Measurements from ENCODE around the gene CLCF1.
A peak's percentile ranks its signal among the peaks of the same experiment; 100 is the strongest.

Gene CLCF1

GRCh38 chr11:67316882-67317204, 56.6 kb downstream of the CLCF1 start:
- H3K4me3 ChIP-seq (ENCODE audit: low read depth, low read length) = peak overlapping the region; percentile 79
- TF ChIP-seq CTCF (IDR thresholded peaks at IDR 0.05; ENCODE audit: borderline replicate concordance, insufficient read depth, low read depth, low read length) = no peak

GRCh38 chr11:67315325-67315909, 58.0 kb downstream of the CLCF1 start:
- no peak overlapping the region for H3K4me3 ChIP-seq (ENCODE audit: low read depth, low read length)
- TF ChIP-seq CTCF (IDR thresholded peaks at IDR 0.05; ENCODE audit: borderline replicate concordance, insufficient read depth, low read depth, low read length) = no peak

- H3K4me3 ChIP-seq (ENCODE audit: low read depth, low read length) = no peak overlapping the region
- no peak for TF ChIP-seq CTCF (IDR thresholded peaks at IDR 0.05; ENCODE audit: borderline replicate concordance, insufficient read depth, low read depth, low read length)
These were observed 59.2 kb downstream of the CLCF1 start for GRCh38 chr11:67314218-67314617.

Measured in GM12875 (cell line).